ENCODE results near the gene MAN1B1. TPM values are rescaled to one million over a fixed set of nuclear protein-coding genes. Genes with fewer than 3 reads are reported as not detected.

MAN1B1 gene
- polyA plus RNA-seq, 1 donor (not counting 4 experiments of a cell fraction or from before 2014, with no cell fraction given): 34.3 TPM

DNA sequence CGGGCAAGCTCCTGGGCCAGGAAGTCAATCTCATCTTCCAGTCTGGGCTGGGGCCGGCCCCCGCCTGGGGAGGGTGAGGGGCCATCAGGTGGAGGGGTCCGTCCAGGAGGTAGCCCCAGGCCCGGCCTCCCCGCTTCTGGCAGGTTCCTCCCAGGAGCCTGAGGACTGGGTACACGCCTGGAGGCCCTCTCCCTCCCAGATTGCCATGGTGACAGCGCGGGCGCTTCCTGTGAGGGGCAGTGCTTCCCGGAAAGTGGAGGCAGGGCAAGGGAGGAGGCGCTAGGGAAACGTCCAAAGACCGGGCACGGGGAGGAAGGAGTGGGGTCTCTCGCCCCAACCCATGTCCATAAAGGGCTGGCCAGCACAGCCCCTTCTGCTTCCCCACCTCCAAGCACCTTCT, 45.7 kb upstream of the MAN1B1 start:
- Histone ChIP-seq H3K79me2 (ENCODE audit: control insufficient read depth, insufficient read depth, low read length) (peaks cover 2% of the 10 kb centered on the region), H2AFZ (ENCODE audit: control insufficient read depth, low read length) (no peak overlapping the region), H3K36me3 (ENCODE audit: control insufficient read depth in 2 of 2, extremely low read depth in 1 of 2, insufficient read depth in 2 of 2, low read length in 2 of 2) (peaks cover 0 to 4% of the 10 kb centered on the region in 2 experiments), H3K4me2 (ENCODE audit: control insufficient read depth, extremely low read depth, insufficient read depth, low read depth, low read length) (no peak overlapping the region), H3K4me1 (ENCODE audit: control insufficient read depth, extremely low read depth, insufficient read depth, low read length) (peaks cover 11% of the 10 kb centered on the region), H3K9me1 (ENCODE audit: control insufficient read depth, extremely low read depth, insufficient read depth, low read length) (no peaks in the 10 kb centered on the region), H3K9me3 (ENCODE audit: control insufficient read depth, low read depth, low read length) (no peaks in the 10 kb centered on the region), H3K27me3 (ENCODE audit: control insufficient read depth, extremely low read depth, insufficient read depth, low read length) (peaks cover 17% of the 10 kb centered on the region), H4K20me1 (ENCODE audit: control insufficient read depth, extremely low read depth, insufficient read depth, low read length) (peaks cover 6% of the 10 kb centered on the region), H3K9ac (ENCODE audit: control insufficient read depth, extremely low read depth, insufficient read depth, low read length) (no peak overlapping the region), H3K27ac (ENCODE audit: control insufficient read depth, insufficient read depth, low read length) (no peak overlapping the region), H3K4me3 (ENCODE audit: control insufficient read depth in 2 of 3, extremely low read depth in 1 of 3, insufficient read depth in 2 of 3, low read depth in 1 of 3, low read length in 3 of 3) (no peak overlapping the region)
- dilution Hi-C loops (cut with MboI; ENCODE audit: extremely low pct_ligation_motif_present, low sequenced_read_pairs): no loop called here
- FAIRE-seq (no peak), DNase-seq (ENCODE audit: low read depth, low spot score) (no peak)
- TF ChIP-seq EZH2 (IDR thresholded peaks at IDR 0.05; ENCODE audit: low read length): no peak
- TF ChIP-seq, protein P1, sequence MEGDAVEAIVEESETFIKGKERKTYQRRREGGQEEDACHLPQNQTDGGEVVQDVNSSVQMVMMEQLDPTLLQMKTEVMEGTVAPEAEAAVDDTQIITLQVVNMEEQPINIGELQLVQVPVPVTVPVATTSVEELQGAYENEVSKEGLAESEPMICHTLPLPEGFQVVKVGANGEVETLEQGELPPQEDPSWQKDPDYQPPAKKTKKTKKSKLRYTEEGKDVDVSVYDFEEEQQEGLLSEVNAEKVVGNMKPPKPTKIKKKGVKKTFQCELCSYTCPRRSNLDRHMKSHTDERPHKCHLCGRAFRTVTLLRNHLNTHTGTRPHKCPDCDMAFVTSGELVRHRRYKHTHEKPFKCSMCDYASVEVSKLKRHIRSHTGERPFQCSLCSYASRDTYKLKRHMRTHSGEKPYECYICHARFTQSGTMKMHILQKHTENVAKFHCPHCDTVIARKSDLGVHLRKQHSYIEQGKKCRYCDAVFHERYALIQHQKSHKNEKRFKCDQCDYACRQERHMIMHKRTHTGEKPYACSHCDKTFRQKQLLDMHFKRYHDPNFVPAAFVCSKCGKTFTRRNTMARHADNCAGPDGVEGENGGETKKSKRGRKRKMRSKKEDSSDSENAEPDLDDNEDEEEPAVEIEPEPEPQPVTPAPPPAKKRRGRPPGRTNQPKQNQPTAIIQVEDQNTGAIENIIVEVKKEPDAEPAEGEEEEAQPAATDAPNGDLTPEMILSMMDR (optimal IDR thresholded peaks at IDR 0.05 in 1 of 3, IDR thresholded peaks at IDR 0.05 in 1 of 3, conservative IDR thresholded peaks at IDR 0.05 in 1 of 3; ENCODE audit: extremely low read depth in 1 of 3, insufficient read depth in 2 of 3, low read length in 3 of 3): no peak

DNA sequence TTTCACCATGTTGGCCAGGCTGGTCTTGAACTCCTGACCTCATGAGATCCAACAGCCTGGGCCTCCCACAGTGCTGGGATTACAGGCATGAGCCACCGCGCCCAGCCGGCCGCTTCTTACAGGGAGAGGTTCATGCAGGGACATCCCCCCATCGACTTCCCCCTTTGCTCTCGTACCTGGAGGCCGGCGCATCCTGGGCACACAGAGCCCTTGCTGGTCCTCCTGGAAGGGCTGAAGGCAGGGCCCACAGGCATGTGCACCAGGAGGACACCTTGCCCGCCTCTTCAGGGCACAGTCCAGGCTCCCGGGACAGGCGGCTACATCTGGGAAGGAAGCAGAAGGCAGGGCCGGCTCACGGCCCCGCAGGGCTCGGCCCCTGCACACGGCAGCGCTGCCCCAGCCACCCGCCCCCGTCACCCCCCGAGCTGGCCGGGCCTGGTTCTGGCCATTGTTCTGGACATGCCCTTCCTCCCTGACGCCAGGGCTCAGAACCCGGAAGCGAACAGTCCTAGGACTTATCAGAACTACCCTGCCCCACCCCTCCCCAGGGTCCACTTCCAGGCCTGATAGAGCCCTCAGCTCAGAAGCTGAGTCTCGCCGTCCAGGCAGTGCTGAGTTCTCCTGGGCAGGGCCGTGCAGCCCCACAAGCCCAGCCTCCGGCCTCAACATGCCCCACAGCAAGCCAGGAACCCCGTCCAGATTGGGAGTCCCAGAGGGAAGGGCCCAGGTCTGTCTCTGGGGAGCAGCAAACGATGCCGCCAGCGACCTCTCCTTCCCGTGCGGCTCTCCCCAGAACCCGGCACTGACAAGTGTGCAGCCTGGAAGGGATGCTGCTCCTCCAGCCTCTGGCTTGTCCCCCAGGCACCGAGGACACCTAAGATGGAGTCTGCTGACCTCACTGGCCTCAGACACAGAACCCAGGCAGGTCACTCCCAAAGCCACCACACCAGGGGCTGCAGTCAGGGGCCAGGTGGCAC, 43.7 kb upstream of the MAN1B1 start:
- Histone ChIP-seq H3K4me2 (ENCODE audit: control insufficient read depth, extremely low read depth, insufficient read depth, low read depth, low read length) (no peak overlapping the region), H3K9ac (ENCODE audit: control insufficient read depth, extremely low read depth, insufficient read depth, low read length) (no peak overlapping the region), H3K4me3 (ENCODE audit: control insufficient read depth in 2 of 3, extremely low read depth in 1 of 3, insufficient read depth in 2 of 3, low read depth in 1 of 3, low read length in 3 of 3) (no peak overlapping the region), H3K36me3 (ENCODE audit: control insufficient read depth in 2 of 2, extremely low read depth in 1 of 2, insufficient read depth in 2 of 2, low read length in 2 of 2) (peaks cover 0 to 4% of the 10 kb centered on the region in 2 experiments), H3K9me1 (ENCODE audit: control insufficient read depth, extremely low read depth, insufficient read depth, low read length) (no peaks in the 10 kb centered on the region), H2AFZ (ENCODE audit: control insufficient read depth, low read length) (no peak overlapping the region), H3K4me1 (ENCODE audit: control insufficient read depth, extremely low read depth, insufficient read depth, low read length) (peaks cover 11% of the 10 kb centered on the region), H4K20me1 (ENCODE audit: control insufficient read depth, extremely low read depth, insufficient read depth, low read length) (peaks cover 6% of the 10 kb centered on the region), H3K9me3 (ENCODE audit: control insufficient read depth, low read depth, low read length) (no peaks in the 10 kb centered on the region), H3K27me3 (ENCODE audit: control insufficient read depth, extremely low read depth, insufficient read depth, low read length) (peaks cover 17% of the 10 kb centered on the region), H3K27ac (ENCODE audit: control insufficient read depth, insufficient read depth, low read length) (no peak overlapping the region), H3K79me2 (ENCODE audit: control insufficient read depth, insufficient read depth, low read length) (peaks cover 2% of the 10 kb centered on the region)
- TF ChIP-seq, protein P1 (optimal IDR thresholded peaks at IDR 0.05 in 1 of 3, IDR thresholded peaks at IDR 0.05 in 1 of 3, conservative IDR thresholded peaks at IDR 0.05 in 1 of 3; ENCODE audit: extremely low read depth in 1 of 3, insufficient read depth in 2 of 3, low read length in 3 of 3): no peak
- no peak for TF ChIP-seq EZH2 (IDR thresholded peaks at IDR 0.05; ENCODE audit: low read length)
- DNase-seq (ENCODE audit: low read depth, low spot score): no peak
- dilution Hi-C loops (cut with MboI; ENCODE audit: extremely low pct_ligation_motif_present, low sequenced_read_pairs): no loop called here
- FAIRE-seq: no peak

All from keratinocyte (primary cell).